ENCODE measurements around the gene CADM2.

The CADM2 gene

DNA sequence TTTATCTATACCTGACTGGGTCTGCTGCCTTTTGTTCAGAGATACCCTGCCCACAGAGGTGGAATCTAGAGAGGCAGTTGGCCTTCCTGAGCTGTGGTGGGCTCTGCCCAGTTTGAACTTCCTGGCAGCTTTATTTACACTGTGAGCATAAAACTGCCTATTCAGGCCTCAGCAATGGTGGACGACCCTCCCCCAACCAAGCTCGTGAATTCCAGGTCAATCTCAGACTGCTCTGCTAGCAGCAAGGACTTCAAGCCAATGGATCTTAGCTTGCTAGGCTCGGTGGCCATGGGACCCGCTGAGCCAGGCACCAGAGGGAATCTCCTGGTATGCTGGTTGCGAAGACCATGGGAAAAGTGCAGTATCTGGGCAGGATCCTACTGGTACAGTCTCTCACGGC is 270.2 kb downstream of the CADM2 start:
- no peak for TF ChIP-seq CTCF (IDR thresholded peaks at IDR 0.05; ENCODE audit: low read depth, low read length, missing control alignments)
- DNase-seq (ENCODE audit: low read depth): no peak
- in situ Hi-C loops (cut with HindIII; ENCODE audit: low sequenced_read_pairs): no loop called here
- H3K4me3 ChIP-seq (ENCODE audit: low read depth, low read length): no peak overlapping the region

DNA sequence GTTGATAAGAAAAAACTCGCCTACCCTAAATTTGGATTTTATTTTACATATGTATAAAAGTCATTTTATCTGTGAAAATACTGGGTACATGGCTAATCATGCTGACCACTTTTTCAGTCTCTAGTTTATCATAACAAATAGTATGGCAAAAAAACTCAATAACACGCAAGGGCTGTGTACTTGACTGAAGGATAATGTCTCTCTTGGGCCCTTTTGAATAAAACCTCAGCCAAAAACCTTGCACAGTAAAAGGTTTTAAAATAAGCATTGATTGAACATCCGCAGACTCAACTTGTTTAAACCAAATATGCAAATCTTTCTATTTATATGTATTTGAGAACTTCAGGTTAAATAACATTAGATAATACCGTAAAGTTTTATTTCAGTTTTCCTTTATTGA is 285.3 kb downstream of the CADM2 start:
- in situ Hi-C loops (cut with HindIII; ENCODE audit: low sequenced_read_pairs): no loop called here
- no peak overlapping the region for H3K4me3 ChIP-seq (ENCODE audit: low read depth, low read length)
- DNase-seq (ENCODE audit: low read depth): no peak
- no peak for TF ChIP-seq CTCF (IDR thresholded peaks at IDR 0.05; ENCODE audit: low read depth, low read length, missing control alignments)

- in situ Hi-C loops (cut with HindIII; ENCODE audit: low sequenced_read_pairs): no loop called here
- no peak for TF ChIP-seq CTCF (IDR thresholded peaks at IDR 0.05; ENCODE audit: low read depth, low read length, missing control alignments)
- H3K4me3 ChIP-seq (ENCODE audit: low read depth, low read length): no peak overlapping the region
- no peak for DNase-seq (ENCODE audit: low read depth)
Observed at GRCh38 chr3:85244519-85244918, 285.7 kb downstream of the CADM2 start.

- no peak for TF ChIP-seq CTCF (IDR thresholded peaks at IDR 0.05; ENCODE audit: low read depth, low read length, missing control alignments)
- H3K4me3 ChIP-seq (ENCODE audit: low read depth, low read length): no peak overlapping the region
- in situ Hi-C loops (cut with HindIII; ENCODE audit: low sequenced_read_pairs): no loop called here
- DNase-seq (ENCODE audit: low read depth): no peak
Observed at GRCh38 chr3:85251766-85252165, 293.0 kb downstream of the CADM2 start.

GRCh38 chr3:85252686-85253085 is 293.9 kb downstream of the CADM2 start:
- no peak overlapping the region for H3K4me3 ChIP-seq (ENCODE audit: low read depth, low read length)
- no peak for TF ChIP-seq CTCF (IDR thresholded peaks at IDR 0.05; ENCODE audit: low read depth, low read length, missing control alignments)
- DNase-seq (ENCODE audit: low read depth): no peak
- in situ Hi-C loops (cut with HindIII; ENCODE audit: low sequenced_read_pairs): no loop called here

- no peak for TF ChIP-seq CTCF (IDR thresholded peaks at IDR 0.05; ENCODE audit: low read depth, low read length, missing control alignments)
- DNase-seq (ENCODE audit: low read depth): no peak
- no peak overlapping the region for H3K4me3 ChIP-seq (ENCODE audit: low read depth, low read length)
- in situ Hi-C loops (cut with HindIII; ENCODE audit: low sequenced_read_pairs): no loop called here
Observed at GRCh38 chr3:85254738-85255137, 295.9 kb downstream of the CADM2 start.

DNA sequence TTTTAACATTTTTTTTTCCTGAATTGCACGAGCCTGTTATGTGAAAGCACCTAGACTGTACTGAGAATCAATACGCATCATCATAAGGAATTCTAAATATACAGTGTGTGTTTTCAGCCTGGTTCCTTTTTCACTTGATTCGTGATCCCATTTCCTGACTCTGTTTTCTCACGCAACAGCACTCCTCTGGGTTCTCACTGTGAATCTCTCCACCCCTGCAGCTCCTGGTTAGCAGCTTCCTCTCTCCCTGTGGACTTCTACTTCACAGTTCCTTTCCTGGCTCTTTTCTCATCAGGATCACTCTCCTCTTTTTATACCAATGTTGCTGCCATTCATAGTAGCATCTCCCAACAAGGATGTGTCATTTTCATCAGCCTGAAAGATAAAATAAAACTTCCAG is 297.2 kb downstream of the CADM2 start:
- DNase-seq (ENCODE audit: low read depth): no peak
- H3K4me3 ChIP-seq (ENCODE audit: low read depth, low read length): no peak overlapping the region
- TF ChIP-seq CTCF (IDR thresholded peaks at IDR 0.05; ENCODE audit: low read depth, low read length, missing control alignments): no peak
- in situ Hi-C loops (cut with HindIII; ENCODE audit: low sequenced_read_pairs): no loop called here
